ENCODE data around the gene LEAP2.

DNA sequence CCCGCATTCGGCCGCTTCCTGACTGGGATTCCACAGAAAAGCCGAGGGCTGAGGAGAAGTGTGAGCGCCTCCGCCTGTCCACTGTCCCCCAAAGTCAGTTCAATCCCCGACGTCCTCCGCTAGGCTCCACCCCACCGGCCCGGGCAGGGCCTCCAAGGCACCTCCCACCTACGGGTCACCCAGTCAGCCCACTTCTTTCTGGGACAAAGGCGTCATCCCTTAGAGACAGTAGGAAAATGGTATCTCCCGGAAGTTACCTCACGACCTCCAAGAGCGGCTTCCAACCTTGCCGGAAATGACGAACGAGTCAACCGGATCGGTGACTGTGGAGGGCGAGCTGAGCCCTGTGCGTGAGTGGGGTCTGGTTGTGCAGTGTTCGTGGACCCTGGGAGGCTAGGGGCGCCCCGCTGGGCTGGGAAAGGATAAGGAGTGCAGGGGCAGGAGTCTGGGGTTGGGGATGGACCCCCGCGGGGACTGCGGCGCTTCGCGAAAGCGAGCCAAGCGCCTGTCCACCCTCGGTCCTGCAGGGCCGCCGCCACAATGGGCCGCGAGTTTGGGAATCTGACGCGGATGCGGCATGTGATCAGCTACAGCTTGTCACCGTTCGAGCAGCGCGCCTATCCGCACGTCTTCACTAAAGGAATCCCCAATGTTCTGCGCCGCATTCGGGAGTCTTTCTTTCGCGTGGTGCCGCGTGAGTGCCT, 7.0 kb upstream of the LEAP2 start, which contains the start of the genes GDF9 and UQCRQ:
- no peak for TF ChIP-seq EZH2 (IDR thresholded peaks at IDR 0.05; ENCODE audit: borderline replicate concordance, insufficient read depth, low read length, poor library complexity, severe bottlenecking)
- TF ChIP-seq, protein P1, sequence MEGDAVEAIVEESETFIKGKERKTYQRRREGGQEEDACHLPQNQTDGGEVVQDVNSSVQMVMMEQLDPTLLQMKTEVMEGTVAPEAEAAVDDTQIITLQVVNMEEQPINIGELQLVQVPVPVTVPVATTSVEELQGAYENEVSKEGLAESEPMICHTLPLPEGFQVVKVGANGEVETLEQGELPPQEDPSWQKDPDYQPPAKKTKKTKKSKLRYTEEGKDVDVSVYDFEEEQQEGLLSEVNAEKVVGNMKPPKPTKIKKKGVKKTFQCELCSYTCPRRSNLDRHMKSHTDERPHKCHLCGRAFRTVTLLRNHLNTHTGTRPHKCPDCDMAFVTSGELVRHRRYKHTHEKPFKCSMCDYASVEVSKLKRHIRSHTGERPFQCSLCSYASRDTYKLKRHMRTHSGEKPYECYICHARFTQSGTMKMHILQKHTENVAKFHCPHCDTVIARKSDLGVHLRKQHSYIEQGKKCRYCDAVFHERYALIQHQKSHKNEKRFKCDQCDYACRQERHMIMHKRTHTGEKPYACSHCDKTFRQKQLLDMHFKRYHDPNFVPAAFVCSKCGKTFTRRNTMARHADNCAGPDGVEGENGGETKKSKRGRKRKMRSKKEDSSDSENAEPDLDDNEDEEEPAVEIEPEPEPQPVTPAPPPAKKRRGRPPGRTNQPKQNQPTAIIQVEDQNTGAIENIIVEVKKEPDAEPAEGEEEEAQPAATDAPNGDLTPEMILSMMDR (IDR thresholded peaks at IDR 0.05; ENCODE audit: poor library complexity, severe bottlenecking), result peak; percentile 64
- TF ChIP-seq MXI1 (conservative IDR thresholded peaks at IDR 0.05; ENCODE audit: poor library complexity, severe bottlenecking), result peak; percentile 91
